ENCODE measurements around the gene CD99L2. TPM values are rescaled to one million over a fixed set of nuclear protein-coding genes. Genes with fewer than 3 reads are reported as not detected.

The CD99L2 gene
- total RNA-seq, 1 donor from 2014 or later, result 49.9 TPM

DNA sequence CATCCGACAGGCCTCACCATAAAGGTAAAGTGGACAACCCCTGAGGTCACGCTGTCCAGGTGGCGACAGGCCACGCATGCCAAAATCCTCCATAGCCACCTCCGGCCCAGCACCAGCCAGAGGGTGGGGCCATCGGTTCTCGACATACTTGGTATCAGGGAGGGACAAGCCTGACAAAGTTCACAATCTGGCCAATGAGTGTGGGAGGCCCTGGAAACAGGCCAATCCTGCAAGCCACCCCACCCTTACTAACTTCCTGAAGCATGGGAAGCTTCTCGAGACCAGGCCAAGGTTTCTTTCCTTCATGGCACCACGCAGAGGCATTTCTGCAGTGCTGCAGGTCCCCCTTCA lies 131.4 kb downstream of the CD99L2 start:
- H3K4me1 Mint-ChIP-seq (ENCODE audit: low read depth, unreplicated experiment), result no peaks in the 10 kb centered on the region
- no peak for DNase-seq
- no peak for TF ChIP-seq CTCF (IDR thresholded peaks at IDR 0.05; ENCODE audit: partially characterized antibody, unreplicated experiment)
- H3K27me3 Mint-ChIP-seq (ENCODE audit: unreplicated experiment), result peaks cover 1% of the 10 kb centered on the region
- no peaks in the 10 kb centered on the region for H3K36me3 Mint-ChIP-seq (ENCODE audit: unreplicated experiment)
- H3K27ac Mint-ChIP-seq (ENCODE audit: unreplicated experiment), result no peak overlapping the region
- no peaks in the 10 kb centered on the region for H3K9me3 Mint-ChIP-seq (ENCODE audit: unreplicated experiment)
- no peak overlapping the region for H3K4me3 Mint-ChIP-seq (ENCODE audit: unreplicated experiment)

- no peak for TF ChIP-seq CTCF (IDR thresholded peaks at IDR 0.05; ENCODE audit: partially characterized antibody, unreplicated experiment)
- Mint-ChIP-seq H3K9me3 (ENCODE audit: unreplicated experiment) (no peaks in the 10 kb centered on the region), H3K27me3 (ENCODE audit: unreplicated experiment) (no peaks in the 10 kb centered on the region), H3K4me3 (ENCODE audit: unreplicated experiment) (no peak overlapping the region), H3K4me1 (ENCODE audit: low read depth, unreplicated experiment) (no peaks in the 10 kb centered on the region), H3K27ac (ENCODE audit: unreplicated experiment) (no peak overlapping the region), H3K36me3 (ENCODE audit: unreplicated experiment) (no peaks in the 10 kb centered on the region)
- no peak for DNase-seq
Observed at GRCh38 chrX:150766351-150767044, 132.0 kb downstream of the CD99L2 start.

GRCh38 chrX:150765782-150766350 lies 132.6 kb downstream of the CD99L2 start:
- Mint-ChIP-seq H3K9me3 (ENCODE audit: unreplicated experiment) (no peaks in the 10 kb centered on the region), H3K27ac (ENCODE audit: unreplicated experiment) (no peak overlapping the region), H3K27me3 (ENCODE audit: unreplicated experiment) (no peaks in the 10 kb centered on the region), H3K36me3 (ENCODE audit: unreplicated experiment) (no peaks in the 10 kb centered on the region), H3K4me1 (ENCODE audit: low read depth, unreplicated experiment) (no peaks in the 10 kb centered on the region), H3K4me3 (ENCODE audit: unreplicated experiment) (no peak overlapping the region)
- TF ChIP-seq CTCF (IDR thresholded peaks at IDR 0.05; ENCODE audit: partially characterized antibody, unreplicated experiment), result no peak
- DNase-seq, result no peak

GRCh38 chrX:150765237-150765636 lies 133.2 kb downstream of the CD99L2 start:
- TF ChIP-seq CTCF (IDR thresholded peaks at IDR 0.05; ENCODE audit: partially characterized antibody, unreplicated experiment), result no peak
- no peaks in the 10 kb centered on the region for H3K36me3 Mint-ChIP-seq (ENCODE audit: unreplicated experiment)
- H3K4me3 Mint-ChIP-seq (ENCODE audit: unreplicated experiment), result no peak overlapping the region
- no peaks in the 10 kb centered on the region for H3K27me3 Mint-ChIP-seq (ENCODE audit: unreplicated experiment)
- H3K9me3 Mint-ChIP-seq (ENCODE audit: unreplicated experiment), result no peaks in the 10 kb centered on the region
- H3K4me1 Mint-ChIP-seq (ENCODE audit: low read depth, unreplicated experiment), result no peaks in the 10 kb centered on the region
- DNase-seq, result no peak
- H3K27ac Mint-ChIP-seq (ENCODE audit: unreplicated experiment), result no peak overlapping the region

DNA sequence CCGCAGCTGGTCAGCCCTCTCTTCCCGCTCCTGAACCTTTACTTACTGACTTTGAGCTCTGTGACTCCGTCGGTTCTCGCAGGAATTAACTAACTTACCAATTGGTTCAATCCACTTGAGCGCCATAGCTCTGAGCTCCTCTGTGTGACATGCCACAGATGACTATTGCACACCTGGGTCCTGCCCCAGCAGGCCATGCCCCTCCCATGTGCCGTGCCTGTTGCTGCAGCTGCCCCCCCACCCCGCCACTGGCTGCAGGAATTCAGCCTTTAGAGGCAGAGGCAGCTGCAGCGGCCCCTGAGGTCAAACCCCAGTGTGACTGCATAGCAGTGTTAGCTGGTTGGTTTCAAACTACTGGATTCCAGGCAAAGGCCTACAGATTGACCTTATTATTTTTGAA lies 134.7 kb downstream of the CD99L2 start:
- Mint-ChIP-seq H3K9me3 (ENCODE audit: unreplicated experiment) (peaks cover 2% of the 10 kb centered on the region), H3K4me3 (ENCODE audit: unreplicated experiment) (no peak overlapping the region), H3K27me3 (ENCODE audit: unreplicated experiment) (no peaks in the 10 kb centered on the region), H3K4me1 (ENCODE audit: low read depth, unreplicated experiment) (no peaks in the 10 kb centered on the region), H3K36me3 (ENCODE audit: unreplicated experiment) (no peaks in the 10 kb centered on the region), H3K27ac (ENCODE audit: unreplicated experiment) (no peak overlapping the region)
- TF ChIP-seq CTCF (IDR thresholded peaks at IDR 0.05; ENCODE audit: partially characterized antibody, unreplicated experiment), result no peak
- DNase-seq, result no peak

Data from glutamatergic neuron (in vitro differentiated cells).